Ishikawa (cell line): ENCODE data around the gene KCNJ15.

ENCODE experiments used
- CEBPB ChIP-seq: IDR thresholded peaks from 2 replicates; pipeline ENCODE4 v1.6.1; 2012
- CREB1 ChIP-seq: IDR thresholded peaks from 2 replicates; pipeline ENCODE4 v1.6.1; 2012; ENCODE audit warnings: low read depth
- EP300 ChIP-seq: IDR thresholded peaks from 2 replicates; pipeline ENCODE4 v1.6.1; 2012; ENCODE audit warnings: borderline replicate concordance
- FOXM1 ChIP-seq: IDR thresholded peaks from 2 replicates; pipeline ENCODE4 v1.6.1; 2012; ENCODE audit warnings: low read depth, borderline replicate concordance
- MAX ChIP-seq: IDR thresholded peaks from 2 replicates; pipeline ENCODE4 v1.6.1; 2012
- NFIC ChIP-seq: IDR thresholded peaks from 2 replicates; pipeline ENCODE4 v1.6.1; 2012
- RAD21 ChIP-seq: IDR thresholded peaks from 2 replicates; pipeline ENCODE4 v1.6.1; 2012; ENCODE audit warnings: low read depth
- REST ChIP-seq: IDR thresholded peaks from 2 replicates; pipeline ENCODE4 v1.6.1; 2012; ENCODE audit warnings: low read depth, mild to moderate bottlenecking
- TAF1 ChIP-seq: IDR thresholded peaks from 2 replicates; pipeline ENCODE4 v1.6.1; 2012; ENCODE audit warnings: low read depth, mild to moderate bottlenecking
- YY1 ChIP-seq: IDR thresholded peaks from 2 replicates; pipeline ENCODE4 v1.6.1; 2012; ENCODE audit warnings: low read depth
- ZBTB7A ChIP-seq: IDR thresholded peaks from 2 replicates; pipeline ENCODE4 v1.6.1; 2012; ENCODE audit warnings: low read depth

- TF ChIP-seq TAF1 (no peak), RAD21 (no peak), CREB1 (no peak), FOXM1 (no peak), YY1 (no peak), CEBPB (no peak), EP300 (no peak), ZBTB7A (no peak), REST (no peak), NFIC (no peak), MAX (no peak)
Observed at GRCh38 chr21:38315122-38315521, 58.3 kb downstream of the KCNJ15 start.
